AG08396 (cell line): ENCODE data around the gene LRRC7.

ENCODE experiments used
- DNase-seq: peaks from one replicate; pipeline ENCODE4 v3.0.0; 2012; ENCODE audit warnings: low spot score, mixed read lengths

The LRRC7 gene

DNA sequence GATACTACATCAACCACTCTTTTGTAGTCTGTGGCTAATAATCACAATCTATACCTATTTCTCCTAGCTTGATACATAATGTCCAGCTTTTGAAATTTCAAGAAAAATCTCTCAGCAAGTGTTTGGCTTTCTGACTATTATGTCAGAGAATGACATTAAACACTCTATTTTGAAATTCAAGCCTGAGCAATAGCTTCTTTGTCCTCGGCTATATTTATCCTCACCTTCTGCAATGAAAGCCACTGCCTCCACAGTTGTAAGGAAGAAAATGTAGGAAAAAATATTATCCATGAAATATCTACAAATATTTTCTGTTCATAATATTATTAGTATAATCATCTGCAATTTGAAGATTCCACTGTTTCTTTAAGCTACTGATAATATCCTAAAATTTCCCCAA lies 22.1 kb downstream of the LRRC7 start:
- DNase-seq: no peak

- DNase-seq: no peak
Measured at GRCh38 chr1:69592341-69592740, 24.6 kb downstream of the LRRC7 start.

DNA sequence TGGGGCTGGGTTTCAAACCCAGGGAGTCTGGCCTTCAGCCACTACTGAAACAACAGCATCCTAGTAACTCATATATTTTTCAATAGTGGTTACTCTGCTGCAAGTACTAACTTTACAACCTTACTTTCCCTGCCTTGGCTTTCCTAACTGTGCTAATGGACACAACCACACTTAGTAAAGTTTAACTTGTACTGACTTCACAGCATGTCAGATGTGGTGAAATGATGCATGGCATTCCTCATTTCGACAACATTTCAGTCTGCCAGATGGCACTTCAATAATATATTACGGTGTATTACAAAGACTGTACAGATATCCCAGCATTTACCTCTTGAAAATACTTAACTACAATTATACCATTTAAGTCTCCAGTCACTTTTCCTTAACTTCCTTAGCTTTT lies 27.8 kb downstream of the LRRC7 start:
- DNase-seq: no peak

- DNase-seq: no peak
Measured at GRCh38 chr1:69611316-69611715, 43.6 kb downstream of the LRRC7 start.

DNA sequence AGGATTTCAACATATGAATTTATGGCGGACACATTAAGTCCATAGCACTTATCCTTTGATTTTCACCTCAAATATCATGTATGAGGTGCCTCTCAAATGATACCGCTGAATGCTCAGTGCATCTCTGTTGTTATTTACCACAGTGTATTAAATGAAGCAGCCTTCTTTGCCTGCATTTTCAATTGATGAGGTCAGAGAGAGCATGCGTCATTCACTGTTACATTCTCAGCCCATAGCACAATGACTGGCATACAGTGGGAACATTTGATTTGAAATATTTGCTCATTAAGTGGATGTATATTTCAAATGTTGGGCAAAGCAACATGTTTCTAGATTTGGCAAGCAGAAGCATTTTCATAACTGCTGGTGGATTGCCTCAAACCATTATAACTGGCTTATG lies 45.7 kb downstream of the LRRC7 start:
- no peak for DNase-seq

GRCh38 chr1:69638673-69639072 lies 71.0 kb downstream of the LRRC7 start:
- DNase-seq: no peak

DNA sequence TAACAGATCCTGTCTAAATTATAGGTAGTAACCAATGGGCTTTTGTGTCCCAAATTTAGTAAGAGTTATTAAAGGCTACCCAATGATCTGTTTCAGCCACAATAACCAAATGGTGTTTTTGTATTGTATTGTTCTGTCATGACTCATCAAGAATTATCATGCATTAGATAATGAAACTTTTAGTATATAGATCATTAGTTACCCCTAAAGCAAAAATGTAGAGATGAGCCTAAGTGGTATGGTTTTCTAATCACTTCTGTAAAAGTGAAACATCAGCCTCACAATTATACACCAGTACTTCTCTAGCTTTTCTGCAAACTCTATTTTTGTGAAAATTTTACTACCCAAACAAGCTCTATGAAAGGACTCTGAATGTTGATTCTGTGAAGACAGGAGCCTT lies 71.4 kb downstream of the LRRC7 start:
- no peak for DNase-seq

- DNase-seq: no peak
Measured at GRCh38 chr1:69643266-69643665, 75.5 kb downstream of the LRRC7 start.

DNA sequence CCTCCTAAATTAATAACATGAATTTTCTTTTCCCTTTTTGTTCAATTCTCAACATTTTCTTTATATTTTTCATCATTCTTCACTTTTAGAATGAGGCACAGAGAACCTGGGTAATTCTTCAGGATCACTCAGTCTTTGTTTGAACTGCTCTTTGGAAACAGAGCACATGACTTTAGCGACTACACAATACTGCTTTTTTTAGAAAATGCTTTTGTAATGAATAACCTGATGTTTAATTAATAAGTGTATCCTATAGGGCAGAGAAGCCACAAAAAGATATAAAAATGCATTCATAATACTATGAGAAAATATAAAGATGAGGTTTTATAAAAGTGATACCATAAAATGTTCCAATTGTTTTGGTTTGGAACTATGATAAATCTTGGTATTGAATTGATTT lies 77.8 kb downstream of the LRRC7 start:
- DNase-seq: no peak

- DNase-seq: no peak
Measured at GRCh38 chr1:69648486-69648885, 80.8 kb downstream of the LRRC7 start.

- no peak for DNase-seq
Measured at GRCh38 chr1:69649383-69649990, 81.8 kb downstream of the LRRC7 start.

- DNase-seq: no peak
Measured at GRCh38 chr1:69650779-69651178, 83.1 kb downstream of the LRRC7 start.

- DNase-seq: no peak
Measured at GRCh38 chr1:69651656-69652055, 83.9 kb downstream of the LRRC7 start.

DNA sequence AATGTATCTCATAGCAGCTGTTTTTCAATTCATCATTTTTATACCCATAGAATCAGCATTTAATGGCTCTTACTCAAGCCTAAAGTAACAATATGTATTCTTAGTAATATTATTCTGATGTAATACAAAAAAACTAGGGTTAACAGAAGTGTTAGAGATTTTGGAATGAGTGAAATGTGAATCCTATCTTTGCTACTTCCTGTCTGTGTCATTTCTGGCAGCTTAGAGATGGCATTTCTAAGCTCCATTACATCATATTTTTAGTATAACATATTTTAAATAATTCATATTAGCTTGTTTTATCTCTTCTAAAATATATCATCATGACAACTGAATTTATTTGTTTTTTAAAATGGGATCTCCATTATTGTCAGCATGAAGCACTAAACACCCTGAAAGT lies 90.2 kb downstream of the LRRC7 start:
- DNase-seq: no peak

- no peak for DNase-seq
Measured at GRCh38 chr1:69661686-69662085, 94.0 kb downstream of the LRRC7 start.

DNA sequence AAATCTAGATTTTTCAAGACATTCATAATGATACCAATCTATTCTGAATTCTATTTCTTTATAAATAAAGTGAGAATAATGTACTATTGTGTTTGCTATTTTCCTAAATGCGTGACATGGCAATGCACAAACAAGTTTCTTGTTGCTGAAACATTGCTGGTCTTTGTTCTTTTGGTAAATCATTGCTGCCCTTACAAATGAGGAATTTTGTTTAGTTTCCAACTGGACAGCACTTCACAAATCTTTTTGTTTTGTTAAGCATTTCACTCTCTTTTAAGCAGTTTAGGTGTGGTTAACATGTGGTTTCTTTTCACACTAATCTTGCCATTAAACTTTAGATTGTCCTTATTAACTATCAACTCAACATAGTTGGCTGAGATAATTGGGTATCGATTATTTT lies 94.6 kb downstream of the LRRC7 start:
- no peak for DNase-seq

DNA sequence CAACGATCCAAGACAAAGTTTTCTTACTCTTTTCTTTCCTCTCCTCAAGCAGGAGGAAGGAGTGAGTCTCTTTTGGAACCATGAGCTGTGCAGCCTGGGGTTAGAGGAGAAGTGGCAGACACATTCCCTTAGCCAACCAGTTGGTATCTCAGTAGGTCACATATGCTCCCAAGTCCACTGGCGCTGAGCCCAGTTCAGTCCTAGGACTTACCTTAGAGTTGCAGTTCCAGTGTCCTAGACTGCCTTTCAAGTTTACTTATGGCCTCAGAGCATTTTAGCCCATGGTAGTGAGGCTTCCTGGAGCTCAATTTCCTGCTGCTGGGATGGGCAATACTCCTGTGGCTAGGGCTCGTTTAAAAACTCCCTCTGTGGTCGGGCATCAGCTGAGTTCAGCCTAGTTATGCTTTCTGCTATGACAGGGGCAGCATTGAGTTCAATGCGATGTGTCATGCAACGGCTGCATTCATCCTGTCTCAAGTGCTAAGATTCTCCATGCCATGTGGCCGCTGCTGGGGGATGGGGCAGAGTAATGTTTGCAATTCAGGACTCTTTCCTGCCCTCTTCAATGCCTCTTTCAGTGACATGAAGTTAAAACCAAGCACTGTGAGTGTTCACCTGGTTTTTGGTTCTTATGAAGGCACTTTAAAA lies 103.8 kb downstream of the LRRC7 start:
- no peak for DNase-seq

DNA sequence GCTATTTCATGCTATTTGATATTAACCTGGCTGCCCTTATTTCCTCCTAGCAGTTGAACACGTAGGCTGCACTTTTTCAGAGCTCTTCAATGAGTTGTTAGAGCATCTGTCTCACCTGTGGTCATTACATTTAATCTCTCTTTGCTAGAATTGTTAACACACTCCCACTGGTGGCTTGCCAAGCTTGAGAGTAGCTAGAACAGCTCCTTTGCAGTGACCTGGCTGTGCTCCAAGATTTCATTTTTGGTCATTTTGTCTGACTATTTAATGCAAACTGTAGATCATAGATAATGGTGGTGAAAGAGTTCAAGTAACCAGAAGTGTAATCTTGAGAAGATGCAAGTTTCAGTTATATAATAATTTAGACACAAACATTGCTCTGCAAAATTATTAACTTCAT lies 105.6 kb downstream of the LRRC7 start:
- no peak for DNase-seq

DNA sequence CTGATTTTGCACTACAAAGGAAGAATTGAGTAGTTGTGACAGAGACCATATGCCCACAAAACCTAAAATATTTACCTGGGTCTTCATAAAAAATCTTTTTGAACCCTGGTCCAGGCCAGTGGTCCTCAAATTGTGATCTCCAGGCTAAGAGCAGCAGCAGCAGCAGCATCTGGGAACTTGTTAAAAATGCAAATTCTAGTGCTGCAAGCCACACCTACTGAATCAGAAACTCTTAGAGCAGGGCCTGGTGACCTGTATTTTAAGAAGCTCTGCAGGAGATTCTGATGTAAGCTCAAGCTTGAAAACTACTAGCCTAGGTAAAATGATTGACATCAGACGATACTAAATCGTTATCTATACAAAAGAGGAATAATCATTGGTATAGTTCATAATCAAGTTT lies 112.2 kb downstream of the LRRC7 start:
- no peak for DNase-seq

DNA sequence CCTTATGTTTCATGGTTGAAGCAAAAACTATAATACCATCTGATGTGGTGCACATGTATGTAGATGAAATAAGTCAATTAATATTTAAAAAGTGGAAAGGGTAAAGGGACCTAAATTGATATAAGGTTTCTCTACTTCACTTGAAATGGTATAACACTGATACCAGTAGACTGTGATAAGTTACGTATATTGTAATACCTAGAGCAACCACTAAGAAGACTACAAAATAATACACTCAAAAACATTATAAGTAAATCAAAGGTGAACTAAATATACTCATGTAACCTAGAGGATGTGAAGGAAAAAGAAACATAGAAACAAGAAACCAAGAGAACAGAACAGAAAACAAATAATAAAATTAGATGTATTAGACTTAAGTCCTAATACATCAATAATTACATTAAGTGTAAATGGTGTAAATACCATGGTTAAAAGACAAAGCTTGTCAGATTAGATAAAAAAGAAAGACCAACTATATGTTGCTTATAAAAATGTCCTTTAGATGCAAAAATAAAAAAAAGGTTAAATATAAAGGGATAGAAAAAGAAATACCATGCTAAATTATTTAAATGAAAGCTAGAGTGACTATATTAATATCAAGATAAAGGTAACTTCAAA lies 118.8 kb downstream of the LRRC7 start:
- no peak for DNase-seq

GRCh38 chr1:69688193-69688592 lies 120.5 kb downstream of the LRRC7 start:
- DNase-seq: no peak

DNA sequence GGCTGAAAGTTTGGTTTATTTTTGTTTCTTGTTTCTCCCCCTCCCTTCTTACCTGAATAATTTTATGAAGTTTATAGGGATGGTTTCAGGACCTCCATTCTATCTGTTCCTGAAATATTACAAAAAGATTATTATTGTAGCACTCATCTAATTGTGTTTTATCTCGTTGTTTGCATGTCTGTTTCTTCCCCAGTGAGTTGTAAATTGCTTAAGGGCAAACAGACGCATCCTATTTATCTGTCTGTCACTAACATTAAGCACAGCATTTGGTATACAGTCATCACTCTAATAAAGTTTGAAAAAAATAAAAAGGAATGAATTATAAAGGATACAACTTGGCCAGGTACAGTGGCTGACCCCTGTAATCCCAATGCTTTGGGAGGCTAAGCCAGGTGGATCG lies 123.5 kb downstream of the LRRC7 start:
- no peak for DNase-seq

GRCh38 chr1:69693921-69694675 lies 126.4 kb downstream of the LRRC7 start:
- DNase-seq: no peak
